IPS-18a (cell line): ENCODE results near the gene IMMP2L.

Experiments
- H3K27ac ChIP-seq: one replicate; pipeline ENCODE4 v1.5.1; 2013; ENCODE audit warnings: low read length
- H3K27me3 ChIP-seq: one replicate; pipeline ENCODE4 v1.6.1; 2013; ENCODE audit warnings: mild to moderate bottlenecking, low read length; ENCODE audit not compliant: control insufficient read depth, insufficient read depth
- H3K36me3 ChIP-seq: one replicate; pipeline ENCODE4 v1.6.1; 2013; ENCODE audit warnings: low read depth, low read length; ENCODE audit not compliant: control insufficient read depth
- H3K4me1 ChIP-seq: one replicate; pipeline ENCODE4 v1.6.1; 2013; ENCODE audit warnings: low read depth, low read length; ENCODE audit not compliant: control insufficient read depth
- H3K4me3 ChIP-seq: one replicate; pipeline ENCODE4 v1.5.1; 2013; ENCODE audit warnings: low read length
- H3K9ac ChIP-seq: one replicate; pipeline ENCODE4 v1.6.1; 2013; ENCODE audit warnings: mild to moderate bottlenecking, low read length, moderate library complexity
- H3K9me3 ChIP-seq: one replicate; pipeline ENCODE4 v1.6.1; 2013; ENCODE audit warnings: low read depth, low read length; ENCODE audit not compliant: control insufficient read depth

Gene IMMP2L

DNA sequence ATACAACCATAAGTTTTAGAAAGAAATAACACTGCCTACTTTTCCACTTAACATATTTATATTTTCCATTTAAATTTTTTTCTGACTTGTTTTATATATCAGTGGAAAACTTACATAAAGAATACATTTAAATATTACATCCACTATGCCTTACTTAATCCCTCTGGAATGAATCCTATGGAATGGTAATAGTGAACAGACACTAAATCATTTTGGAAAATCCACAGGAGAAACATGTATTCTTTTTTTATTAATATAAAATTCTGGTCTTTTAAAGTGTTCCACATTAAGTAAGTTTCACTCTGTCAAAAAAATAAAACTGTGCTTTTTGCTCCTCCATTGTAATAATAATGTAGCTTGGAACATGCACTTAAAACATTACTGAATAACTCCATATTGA lies 708.1 kb downstream of the IMMP2L start:
- Histone ChIP-seq H3K4me1 (peaks cover 14% of the 10 kb centered on the region), H3K9ac (no peak overlapping the region), H3K9me3 (no peaks in the 10 kb centered on the region), H3K4me3 (no peak overlapping the region), H3K27me3 (no peaks in the 10 kb centered on the region), H3K36me3 (no peaks in the 10 kb centered on the region), H3K27ac (no peak overlapping the region)

DNA sequence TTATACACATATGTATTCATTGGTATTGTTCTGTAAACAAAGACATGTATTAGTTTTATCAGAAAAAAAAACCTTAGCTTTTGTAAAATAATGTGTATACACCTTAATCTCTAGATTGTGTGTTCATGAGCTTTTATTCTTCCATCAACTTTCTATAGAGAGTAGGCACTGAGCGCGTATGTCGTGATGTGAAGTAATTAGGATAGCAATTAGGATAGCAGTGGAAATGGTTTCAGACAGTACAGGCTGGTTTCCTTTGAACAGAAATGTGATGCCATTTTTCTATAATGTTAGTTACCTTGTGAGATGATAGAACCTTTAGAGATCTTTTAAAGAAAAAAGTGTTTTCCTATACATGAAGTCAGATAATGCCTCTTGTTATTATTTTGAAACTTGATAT lies 709.0 kb downstream of the IMMP2L start:
- Histone ChIP-seq H3K4me3 (no peak overlapping the region), H3K36me3 (no peaks in the 10 kb centered on the region), H3K27me3 (no peaks in the 10 kb centered on the region), H3K27ac (no peak overlapping the region), H3K4me1 (peaks cover 14% of the 10 kb centered on the region), H3K9ac (no peak overlapping the region), H3K9me3 (peaks cover 2% of the 10 kb centered on the region)

DNA sequence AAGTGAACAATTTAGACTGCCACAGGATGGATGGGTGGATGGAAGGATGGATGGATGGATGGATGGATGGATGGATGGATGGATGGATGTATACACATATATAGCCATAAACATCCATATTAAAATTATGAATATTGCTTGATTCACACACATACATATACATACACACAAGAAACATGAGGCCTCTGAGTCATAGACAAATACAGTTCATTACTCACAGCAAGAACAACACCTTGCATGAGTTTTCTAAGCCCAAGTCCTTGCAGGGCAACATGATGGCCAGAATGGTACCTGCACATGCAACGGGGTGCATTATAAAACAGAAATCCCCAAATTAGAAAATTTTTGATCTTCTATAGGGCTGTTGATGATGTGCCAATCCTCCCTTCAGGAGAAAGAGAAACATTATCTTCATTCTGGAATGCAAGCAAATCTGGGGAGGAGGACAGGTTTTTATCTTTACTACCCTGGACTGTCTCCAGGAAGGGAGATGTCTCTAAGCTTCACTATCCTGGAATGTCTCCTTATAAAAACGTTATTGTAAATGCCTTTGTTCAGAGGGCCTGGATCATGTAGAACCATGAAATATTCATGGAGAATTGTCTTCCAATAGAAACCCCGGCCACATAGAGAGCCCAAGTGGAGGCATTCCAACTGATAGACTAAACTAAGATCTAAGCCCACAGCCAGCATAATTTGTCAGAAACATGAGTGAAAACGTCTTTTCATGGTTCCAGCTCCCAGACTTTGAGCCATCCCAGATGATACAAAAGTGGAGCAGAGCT lies 709.9 kb downstream of the IMMP2L start:
- peaks cover 10% of the 10 kb centered on the region for H3K4me1 ChIP-seq
- no peaks in the 10 kb centered on the region for H3K36me3 ChIP-seq
- H3K27me3 ChIP-seq = no peaks in the 10 kb centered on the region
- H3K27ac ChIP-seq = no peak overlapping the region
- no peak overlapping the region for H3K4me3 ChIP-seq
- no peak overlapping the region for H3K9ac ChIP-seq
- peaks cover 2% of the 10 kb centered on the region for H3K9me3 ChIP-seq

DNA sequence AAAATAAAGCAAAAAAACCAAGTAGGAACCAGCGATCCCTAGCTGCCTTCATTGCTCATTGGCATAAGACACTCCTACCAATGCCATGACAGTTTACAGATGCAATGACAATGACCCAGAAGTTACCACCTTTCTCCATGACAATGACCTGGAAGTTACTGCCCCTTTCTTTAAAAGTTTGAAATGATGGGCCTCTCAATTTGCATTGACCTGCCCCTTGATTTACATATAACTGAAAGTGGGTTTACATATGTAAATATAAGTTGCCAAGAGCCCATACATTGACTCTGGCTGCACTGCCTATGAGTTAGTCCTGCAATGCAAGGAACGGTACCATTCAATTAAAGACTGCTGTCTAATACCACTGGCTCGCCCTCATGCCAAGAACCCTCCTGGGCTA lies 712.1 kb downstream of the IMMP2L start:
- Histone ChIP-seq H3K4me1 (peaks cover 6% of the 10 kb centered on the region), H3K4me3 (no peak overlapping the region), H3K27me3 (peaks cover 4% of the 10 kb centered on the region), H3K9ac (no peak overlapping the region), H3K27ac (no peak overlapping the region), H3K9me3 (peaks cover 2% of the 10 kb centered on the region), H3K36me3 (no peaks in the 10 kb centered on the region)

DNA sequence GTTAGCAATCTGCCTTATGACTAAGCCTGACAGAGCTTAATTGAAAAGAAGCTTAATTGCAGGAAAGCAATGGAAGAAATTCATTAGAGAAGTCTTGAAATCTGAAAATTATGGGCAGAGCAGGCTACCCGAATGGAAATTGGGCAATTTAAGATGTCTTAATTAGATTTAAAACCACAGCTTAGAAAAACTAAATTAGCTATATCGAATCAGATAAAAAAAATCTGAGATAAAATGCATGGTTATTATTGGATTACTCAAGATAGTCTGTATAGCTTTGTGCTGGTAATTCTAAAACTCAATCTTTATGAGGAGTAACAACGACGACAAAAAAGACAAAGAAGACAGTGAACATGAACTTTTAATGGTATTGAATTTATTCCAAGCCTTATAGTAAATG lies 719.5 kb downstream of the IMMP2L start:
- Histone ChIP-seq H3K36me3 (no peaks in the 10 kb centered on the region), H3K27me3 (peaks cover 15% of the 10 kb centered on the region), H3K4me1 (peaks cover 16% of the 10 kb centered on the region), H3K27ac (no peak overlapping the region), H3K9ac (no peak overlapping the region), H3K9me3 (no peaks in the 10 kb centered on the region), H3K4me3 (no peak overlapping the region)

DNA sequence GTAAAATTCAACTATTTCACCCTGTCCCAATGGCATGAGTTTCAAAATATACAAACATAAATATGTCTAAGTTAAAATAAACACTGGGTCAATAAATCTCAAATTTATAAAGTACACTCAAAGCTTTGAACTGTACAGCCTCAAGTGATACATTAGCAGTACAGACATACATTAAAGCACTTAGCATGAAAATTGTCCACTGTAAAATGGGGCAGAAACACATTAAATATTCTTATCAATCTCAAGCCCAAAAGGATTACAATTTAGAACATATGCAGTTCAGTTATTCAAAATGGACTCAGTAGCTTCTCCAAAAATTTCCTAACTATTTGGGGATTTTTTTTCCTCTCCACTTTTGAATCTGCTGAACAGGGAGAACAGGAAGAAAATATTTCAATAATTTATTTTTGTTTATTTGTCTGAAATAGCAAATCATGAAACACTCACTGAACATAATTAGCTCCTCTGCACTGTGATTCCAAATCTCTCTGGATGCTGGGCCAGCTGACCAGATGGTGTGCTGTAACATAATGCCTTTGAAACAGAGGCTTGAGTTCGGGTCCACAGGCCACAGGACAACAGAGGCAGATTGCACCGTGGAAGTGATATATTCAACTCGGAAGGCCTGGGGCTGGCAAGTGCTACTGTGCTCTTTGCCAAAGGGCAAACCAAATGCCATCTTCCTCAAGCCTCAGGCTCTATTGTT lies 720.3 kb downstream of the IMMP2L start:
- H3K9me3 ChIP-seq = no peaks in the 10 kb centered on the region
- H3K4me1 ChIP-seq = peaks cover 16% of the 10 kb centered on the region
- no peak overlapping the region for H3K27ac ChIP-seq
- no peak overlapping the region for H3K4me3 ChIP-seq
- H3K9ac ChIP-seq = no peak overlapping the region
- no peaks in the 10 kb centered on the region for H3K36me3 ChIP-seq
- peaks cover 15% of the 10 kb centered on the region for H3K27me3 ChIP-seq

DNA sequence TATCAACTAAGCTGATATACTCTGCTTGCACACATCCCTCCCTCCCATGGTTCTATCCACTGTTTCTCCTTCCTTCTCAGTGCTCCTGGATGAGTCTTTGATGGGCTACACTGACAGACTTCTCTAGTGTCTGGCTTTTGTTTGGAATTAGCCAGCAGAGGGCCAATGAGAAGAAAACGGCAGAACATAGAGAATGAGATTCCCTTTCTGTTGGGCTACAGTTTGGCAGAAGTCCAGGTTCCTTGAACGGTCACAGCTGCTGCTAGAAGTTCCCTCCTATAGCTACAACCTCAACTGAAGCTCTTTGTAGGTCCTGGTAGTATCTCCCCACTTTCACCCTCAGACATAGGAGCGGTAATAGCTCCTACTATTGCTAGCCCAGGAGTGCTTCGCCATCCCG lies 722.4 kb downstream of the IMMP2L start:
- Histone ChIP-seq H3K27me3 (peaks cover 11% of the 10 kb centered on the region), H3K36me3 (no peaks in the 10 kb centered on the region), H3K4me1 (peaks cover 9% of the 10 kb centered on the region), H3K9ac (no peak overlapping the region), H3K4me3 (no peak overlapping the region), H3K9me3 (no peaks in the 10 kb centered on the region), H3K27ac (no peak overlapping the region)

DNA sequence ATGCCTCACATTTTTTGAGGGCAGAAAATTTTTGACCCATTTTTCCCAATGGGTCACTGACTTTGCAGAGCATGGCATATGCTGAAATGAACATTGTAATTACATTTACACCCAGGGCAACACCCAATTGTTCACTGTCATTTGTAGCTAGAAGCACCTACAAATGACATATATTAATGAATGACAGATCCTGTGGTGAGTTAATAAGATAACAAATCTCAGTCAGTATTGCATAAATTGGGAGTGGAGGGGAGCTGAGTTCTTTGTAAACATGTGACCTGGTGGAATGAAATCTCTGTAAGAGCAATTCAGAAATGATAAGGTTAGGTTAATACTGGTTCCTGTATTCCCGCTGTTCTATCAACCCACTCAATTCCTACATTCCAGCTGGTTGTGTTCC lies 726.4 kb downstream of the IMMP2L start:
- Histone ChIP-seq H3K4me3 (no peak overlapping the region), H3K9me3 (no peaks in the 10 kb centered on the region), H3K4me1 (no peaks in the 10 kb centered on the region), H3K27ac (no peak overlapping the region), H3K9ac (no peak overlapping the region), H3K27me3 (no peaks in the 10 kb centered on the region), H3K36me3 (no peaks in the 10 kb centered on the region)

DNA sequence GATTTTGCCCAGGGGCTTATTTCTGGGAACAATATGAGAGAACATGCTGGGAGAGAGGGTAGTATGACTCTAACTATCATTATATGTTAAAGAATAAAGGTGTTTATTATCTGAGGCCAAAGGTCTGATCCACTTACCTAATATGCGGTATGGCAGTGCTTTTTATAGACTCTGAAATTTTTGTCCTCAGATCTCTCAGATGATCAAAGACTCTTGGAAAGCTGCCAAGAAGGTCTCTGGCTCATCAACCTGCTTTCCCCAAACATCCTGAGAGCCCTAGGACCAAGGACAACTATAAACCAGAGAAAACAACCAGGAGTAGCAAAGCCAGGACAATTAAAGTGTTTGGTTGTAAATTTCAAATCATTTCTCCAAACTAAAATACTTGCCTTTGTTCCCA lies 727.1 kb downstream of the IMMP2L start:
- Histone ChIP-seq H3K27ac (no peak overlapping the region), H3K4me1 (no peaks in the 10 kb centered on the region), H3K9me3 (no peaks in the 10 kb centered on the region), H3K4me3 (no peak overlapping the region), H3K27me3 (no peaks in the 10 kb centered on the region), H3K9ac (no peak overlapping the region), H3K36me3 (no peaks in the 10 kb centered on the region)

DNA sequence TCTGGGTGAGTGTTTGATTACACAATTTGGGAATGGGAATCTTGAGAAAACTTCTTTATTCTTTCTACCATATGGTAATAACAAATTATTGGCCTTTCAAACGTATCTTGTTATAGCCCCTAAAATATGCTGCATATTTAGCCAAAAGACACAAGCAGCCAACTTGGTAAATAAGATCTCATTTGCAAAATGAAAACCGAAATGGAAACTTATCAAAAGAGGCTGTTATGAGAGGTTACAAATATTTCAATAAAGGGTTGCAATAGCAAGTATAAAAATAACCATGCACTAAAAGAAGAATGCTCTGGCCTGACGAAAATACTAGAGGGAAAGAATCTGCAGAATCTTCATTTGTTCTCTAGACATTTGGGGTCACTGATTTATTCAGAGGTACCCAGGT lies 730.9 kb downstream of the IMMP2L start:
- Histone ChIP-seq H3K9me3 (no peaks in the 10 kb centered on the region), H3K36me3 (no peaks in the 10 kb centered on the region), H3K9ac (no peak overlapping the region), H3K27ac (no peak overlapping the region), H3K27me3 (no peaks in the 10 kb centered on the region), H3K4me1 (no peaks in the 10 kb centered on the region), H3K4me3 (no peak overlapping the region)

DNA sequence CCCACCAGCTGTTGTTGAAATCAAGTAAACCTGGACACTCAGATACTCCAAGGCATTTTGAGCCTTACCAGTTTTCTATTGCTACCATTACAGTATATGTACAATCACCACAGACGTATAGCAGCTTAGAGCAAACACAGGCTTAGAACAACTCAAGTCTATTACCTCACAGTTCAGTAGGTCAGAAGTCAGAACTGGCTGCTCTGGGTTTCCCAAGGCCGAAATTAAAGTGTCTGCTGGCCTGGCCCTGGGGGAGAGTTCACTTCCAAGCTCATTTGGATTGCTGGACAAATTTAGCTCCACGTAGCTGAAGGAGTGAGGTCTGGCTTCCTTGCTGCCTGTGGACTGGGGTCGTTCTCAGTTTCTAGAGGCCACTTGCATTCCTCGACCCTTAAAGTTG lies 731.5 kb downstream of the IMMP2L start:
- Histone ChIP-seq H3K4me1 (no peaks in the 10 kb centered on the region), H3K4me3 (no peak overlapping the region), H3K9me3 (no peaks in the 10 kb centered on the region)

DNA sequence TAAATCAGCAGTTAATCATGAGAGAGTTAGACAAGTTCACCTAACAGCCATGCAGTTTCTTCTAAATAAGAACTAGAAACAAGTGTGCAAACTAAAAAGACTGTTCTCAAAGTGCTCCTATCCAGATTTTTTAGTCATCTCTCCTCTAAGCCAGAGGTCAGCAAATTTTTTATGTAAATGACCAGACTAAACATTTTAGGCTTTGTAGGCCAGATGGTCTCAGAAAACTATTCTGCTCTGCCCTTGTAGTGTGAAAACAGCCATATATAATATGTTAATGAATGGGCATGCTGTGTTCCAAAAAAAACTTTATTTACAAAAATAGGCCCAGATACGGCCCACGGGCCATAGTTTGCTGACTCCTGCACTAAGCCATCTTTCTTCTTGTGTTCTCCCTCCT lies 734.4 kb downstream of the IMMP2L start:
- H3K9ac ChIP-seq = no peak overlapping the region
- H3K9me3 ChIP-seq = no peaks in the 10 kb centered on the region
- H3K27me3 ChIP-seq = no peaks in the 10 kb centered on the region
- H3K36me3 ChIP-seq = no peaks in the 10 kb centered on the region
- no peaks in the 10 kb centered on the region for H3K4me1 ChIP-seq
- no peak overlapping the region for H3K4me3 ChIP-seq
- H3K27ac ChIP-seq = no peak overlapping the region

More for the DNA sequence above, 731.5 kb downstream of the IMMP2L start:
- Histone ChIP-seq H3K27ac (no peak overlapping the region), H3K9ac (no peak overlapping the region), H3K36me3 (no peaks in the 10 kb centered on the region), H3K27me3 (no peaks in the 10 kb centered on the region)
